HEK293 (cell line): ENCODE results near the gene GLRX2.

Source experiments
- CTCF ChIP-seq: fragments of 450-650 bp; formaldehyde crosslinking; IDR thresholded peaks from 2 replicates; pipeline ENCODE4 v1.5.1; 2016; ENCODE audit warnings: missing biosample characterization, missing genetic modification characterization
- KLF16 ChIP-seq: fragments of 450-650 bp; formaldehyde crosslinking; IDR thresholded peaks from 2 replicates; pipeline ENCODE4 v1.5.1; 2017; ENCODE audit warnings: missing biosample characterization, missing genetic modification characterization
- OVOL3 ChIP-seq: fragments of 450-650 bp; formaldehyde crosslinking; IDR thresholded peaks from 2 replicates; pipeline ENCODE4 v1.5.1; 2016; ENCODE audit warnings: missing biosample characterization, missing genetic modification characterization
- PRDM10 ChIP-seq: fragments of 450-650 bp; formaldehyde crosslinking; IDR thresholded peaks from 2 replicates; pipeline ENCODE4 v1.5.1; 2016; ENCODE audit warnings: missing biosample characterization, missing genetic modification characterization
- ZBTB21 ChIP-seq: fragments of 450-650 bp; formaldehyde crosslinking; IDR thresholded peaks from 2 replicates; pipeline ENCODE4 v1.5.1; 2017; ENCODE audit warnings: missing biosample characterization, missing genetic modification characterization
- ZBTB26 ChIP-seq: fragments of 450-650 bp; formaldehyde crosslinking; optimal IDR thresholded peaks from 2 replicates; pipeline ENCODE3; 2016; ENCODE audit warnings: missing biosample characterization, mild to moderate bottlenecking, missing genetic modification characterization
- ZNF10 ChIP-seq: fragments of 450-650 bp; formaldehyde crosslinking; IDR thresholded peaks from 2 replicates; pipeline ENCODE4 v1.5.1; 2017; ENCODE audit warnings: missing biosample characterization, missing genetic modification characterization
- ZNF404 ChIP-seq: fragments of 450-650 bp; formaldehyde crosslinking; IDR thresholded peaks from 2 replicates; pipeline ENCODE4 v1.5.1; 2017; ENCODE audit warnings: missing biosample characterization, missing genetic modification characterization
- ZNF426 ChIP-seq: fragments of 450-650 bp; formaldehyde crosslinking; IDR thresholded peaks from 2 replicates; pipeline ENCODE4 v1.5.1; 2017; ENCODE audit warnings: missing biosample characterization, missing genetic modification characterization, mild to moderate bottlenecking, inconsistent platforms, moderate library complexity
- ZNF449 ChIP-seq: fragments of 450-650 bp; formaldehyde crosslinking; IDR thresholded peaks from 2 replicates; pipeline ENCODE4 v1.5.1; 2017; ENCODE audit warnings: missing biosample characterization, mild to moderate bottlenecking, missing genetic modification characterization, moderate library complexity
- ZNF76 ChIP-seq: fragments of 450-650 bp; formaldehyde crosslinking; IDR thresholded peaks from 2 replicates; pipeline ENCODE4; 2016; ENCODE audit warnings: low read depth, missing biosample characterization, missing genetic modification characterization, borderline replicate concordance
- ZSCAN5A ChIP-seq: fragments of 450-650 bp; formaldehyde crosslinking; IDR thresholded peaks from 2 replicates; pipeline ENCODE4 v1.5.1; 2016; ENCODE audit warnings: missing biosample characterization, missing genetic modification characterization
- ZXDB ChIP-seq: fragments of 450-650 bp; formaldehyde crosslinking; IDR thresholded peaks from 2 replicates; pipeline ENCODE4 v1.5.1; 2016; ENCODE audit warnings: missing biosample characterization, missing genetic modification characterization

- TF ChIP-seq CTCF = no peak
- TF ChIP-seq ZSCAN5A (tag by site-specific recombination) = no peak
- TF ChIP-seq KLF16 (tag by site-specific recombination) = no peak
- TF ChIP-seq ZNF10 (tag by site-specific recombination) = no peak
- no peak for TF ChIP-seq ZNF76 (tag by site-specific recombination)
- TF ChIP-seq ZNF404 = no peak
- TF ChIP-seq ZNF449 = no peak
- no peak for TF ChIP-seq ZNF426
- TF ChIP-seq ZBTB21 (tag by site-specific recombination) = no peak
- no peak for TF ChIP-seq ZBTB26 (tag by site-specific recombination)
- TF ChIP-seq ZXDB (tag by site-specific recombination) = no peak
- TF ChIP-seq PRDM10 (tag by site-specific recombination) = no peak
- TF ChIP-seq OVOL3 (tag by site-specific recombination) = no peak
Measured at GRCh38 chr1:193105821-193106177, 585 bp upstream of the GLRX2 start.
